Right atrium auricular region (tissue), 2 donors: Measurements from ENCODE around the gene WASF2. TPM values are rescaled to one million over a fixed set of nuclear protein-coding genes. Genes with fewer than 3 reads are reported as not detected.

Experiments
- DNase-seq: peaks from one replicate; pipeline ENCODE4 v3.0.0-alpha.2; 2019; ENCODE audit warnings: low spot score
- H3K27ac ChIP-seq, 2 donors: fragments of 200-600 bp; sonication (generic); 1 replicate in 1 of 2; 2 replicates in 1 of 2; pipeline ENCODE4 v1.5.1; 2016 to 2019
- H3K27me3 ChIP-seq, 2 donors: fragments of 200-600 bp; sonication (generic); one replicate each; pipeline versions ENCODE4 v1.5.1 to v1.6.0; 2017 to 2019
- H3K36me3 ChIP-seq: fragments of 200-600 bp; sonication (generic); one replicate; pipeline ENCODE4 v1.5.1; 2016
- H3K4me1 ChIP-seq, 2 donors: fragments of 200-600 bp; sonication (generic); one replicate each; pipeline versions ENCODE4 v1.5.1 to v1.6.0; 2017 to 2019
- H3K4me3 ChIP-seq, 2 donors: fragments of 200-600 bp; sonication (generic); 1 replicate in 1 of 2; 2 replicates in 1 of 2; pipeline ENCODE4 v1.5.1; 2017 to 2019; ENCODE audit warnings: mild to moderate bottlenecking in 1 of 2, moderate library complexity in 1 of 2
- H3K9me3 ChIP-seq, 2 donors: fragments of 200-600 bp; sonication (generic); one replicate each; pipeline ENCODE4 v1.5.1; 2019
- total RNA-seq, 2 donors: library from RNA; depleted of rRNA; stranded (reverse); fragments of >200 nt; gene quantifications; one replicate each; pipeline ENCODE4 v1.1.0, GENCODE V29; 2016
- TF ChIP-seq, protein P1 (sequence below), 2 donors: fragments of 200-600 bp; sonication (generic); IDR thresholded peaks; one replicate each; pipeline ENCODE4 v1.5.1; 2019; ENCODE audit warnings: antibody characterized with exemption in 2 of 2

Gene WASF2
- total RNA-seq, 2 donors from 2014 or later, result 20.7 to 49.0 TPM

DNA sequence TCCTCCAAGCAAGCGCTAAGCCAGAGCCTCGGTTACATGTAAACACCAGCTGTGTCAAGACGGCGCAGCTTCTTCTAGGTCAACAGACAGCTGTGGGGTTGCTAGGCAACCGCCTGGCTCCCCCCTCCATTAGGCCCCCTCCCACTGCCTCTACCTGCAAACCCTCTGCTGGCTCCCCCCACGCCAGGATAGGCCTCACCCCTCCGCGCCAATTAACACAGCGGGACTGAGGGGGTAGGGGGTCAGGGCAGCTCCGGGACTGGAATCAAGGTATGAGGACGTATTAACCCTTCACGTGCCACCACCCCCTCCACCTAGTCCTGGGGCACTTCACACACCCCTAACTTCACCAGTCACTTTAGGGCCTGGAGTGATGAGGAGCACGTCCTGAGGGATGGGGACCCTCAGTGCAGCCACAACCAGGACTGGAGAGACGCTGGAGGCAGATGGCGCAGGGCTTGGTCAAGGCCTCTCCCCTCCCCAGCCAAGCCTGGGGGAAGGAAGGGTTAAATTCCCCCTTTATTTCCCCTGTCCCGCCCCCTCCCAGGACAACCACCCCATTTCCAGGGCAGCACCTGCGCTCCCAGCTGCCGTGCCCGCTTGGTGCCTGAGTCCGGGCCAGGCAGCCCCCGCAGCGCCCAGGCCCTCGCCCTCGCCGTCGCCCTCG lies 37.4 kb upstream of the WASF2 start:
- no peak for DNase-seq
- H3K4me1 ChIP-seq, result peaks cover 0 to 76% of the 10 kb centered on the region in 2 donors

DNA sequence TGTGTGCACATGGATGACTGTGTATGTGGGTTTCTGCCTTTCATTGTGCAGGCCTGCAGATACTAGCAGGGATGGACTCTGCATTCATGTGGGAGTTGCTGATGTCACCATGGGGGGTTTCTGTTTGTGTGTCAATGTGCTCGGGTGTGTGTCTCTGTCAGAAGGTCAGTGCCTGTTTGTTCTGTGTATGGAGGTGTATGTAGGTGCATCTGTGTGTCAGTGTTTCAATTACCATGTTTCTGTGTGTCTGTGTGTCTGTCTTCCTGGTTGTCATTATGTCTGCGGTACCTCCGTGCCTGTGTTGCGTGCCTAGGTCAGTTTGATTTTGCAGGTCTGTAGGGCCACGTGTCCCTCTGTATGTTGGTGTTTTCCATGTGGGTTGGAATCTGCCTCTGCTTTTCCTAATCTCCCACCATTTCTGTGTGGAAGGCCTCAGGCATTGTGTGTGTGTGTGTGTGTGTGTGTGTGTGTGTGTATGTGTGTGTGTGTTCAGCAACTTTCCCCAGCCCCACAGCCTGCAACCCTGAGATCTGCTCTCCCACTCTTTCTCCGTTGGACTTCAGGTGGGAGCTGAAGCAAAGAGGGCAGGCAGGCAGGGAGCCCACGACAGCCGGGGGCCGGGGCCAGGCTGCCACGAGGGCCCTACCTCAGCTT lies 36.7 kb upstream of the WASF2 start:
- Histone ChIP-seq H3K4me1 (peaks cover 0 to 82% of the 10 kb centered on the region in 2 donors), H3K27ac (peak overlapping the region; percentile 92 to 97), H3K36me3 (no peaks in the 10 kb centered on the region), H3K4me3 (peak overlapping the region in 1 of 2 donors; percentile 54), H3K27me3 (no peaks in the 10 kb centered on the region), H3K9me3 (no peaks in the 10 kb centered on the region)
- TF ChIP-seq, protein P1, sequence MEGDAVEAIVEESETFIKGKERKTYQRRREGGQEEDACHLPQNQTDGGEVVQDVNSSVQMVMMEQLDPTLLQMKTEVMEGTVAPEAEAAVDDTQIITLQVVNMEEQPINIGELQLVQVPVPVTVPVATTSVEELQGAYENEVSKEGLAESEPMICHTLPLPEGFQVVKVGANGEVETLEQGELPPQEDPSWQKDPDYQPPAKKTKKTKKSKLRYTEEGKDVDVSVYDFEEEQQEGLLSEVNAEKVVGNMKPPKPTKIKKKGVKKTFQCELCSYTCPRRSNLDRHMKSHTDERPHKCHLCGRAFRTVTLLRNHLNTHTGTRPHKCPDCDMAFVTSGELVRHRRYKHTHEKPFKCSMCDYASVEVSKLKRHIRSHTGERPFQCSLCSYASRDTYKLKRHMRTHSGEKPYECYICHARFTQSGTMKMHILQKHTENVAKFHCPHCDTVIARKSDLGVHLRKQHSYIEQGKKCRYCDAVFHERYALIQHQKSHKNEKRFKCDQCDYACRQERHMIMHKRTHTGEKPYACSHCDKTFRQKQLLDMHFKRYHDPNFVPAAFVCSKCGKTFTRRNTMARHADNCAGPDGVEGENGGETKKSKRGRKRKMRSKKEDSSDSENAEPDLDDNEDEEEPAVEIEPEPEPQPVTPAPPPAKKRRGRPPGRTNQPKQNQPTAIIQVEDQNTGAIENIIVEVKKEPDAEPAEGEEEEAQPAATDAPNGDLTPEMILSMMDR (IDR thresholded peaks at IDR 0.05), result no peak
- no peak for DNase-seq

More for the DNA sequence above, 37.4 kb upstream of the WASF2 start:
- Histone ChIP-seq H3K36me3 (no peaks in the 10 kb centered on the region), H3K27me3 (no peaks in the 10 kb centered on the region), H3K4me3 (peak overlapping the region; percentile 27 to 54), H3K27ac (peak overlapping the region; percentile 92 to 97), H3K9me3 (no peaks in the 10 kb centered on the region)
- TF ChIP-seq, protein P1 (IDR thresholded peaks at IDR 0.05), result no peak

DNA sequence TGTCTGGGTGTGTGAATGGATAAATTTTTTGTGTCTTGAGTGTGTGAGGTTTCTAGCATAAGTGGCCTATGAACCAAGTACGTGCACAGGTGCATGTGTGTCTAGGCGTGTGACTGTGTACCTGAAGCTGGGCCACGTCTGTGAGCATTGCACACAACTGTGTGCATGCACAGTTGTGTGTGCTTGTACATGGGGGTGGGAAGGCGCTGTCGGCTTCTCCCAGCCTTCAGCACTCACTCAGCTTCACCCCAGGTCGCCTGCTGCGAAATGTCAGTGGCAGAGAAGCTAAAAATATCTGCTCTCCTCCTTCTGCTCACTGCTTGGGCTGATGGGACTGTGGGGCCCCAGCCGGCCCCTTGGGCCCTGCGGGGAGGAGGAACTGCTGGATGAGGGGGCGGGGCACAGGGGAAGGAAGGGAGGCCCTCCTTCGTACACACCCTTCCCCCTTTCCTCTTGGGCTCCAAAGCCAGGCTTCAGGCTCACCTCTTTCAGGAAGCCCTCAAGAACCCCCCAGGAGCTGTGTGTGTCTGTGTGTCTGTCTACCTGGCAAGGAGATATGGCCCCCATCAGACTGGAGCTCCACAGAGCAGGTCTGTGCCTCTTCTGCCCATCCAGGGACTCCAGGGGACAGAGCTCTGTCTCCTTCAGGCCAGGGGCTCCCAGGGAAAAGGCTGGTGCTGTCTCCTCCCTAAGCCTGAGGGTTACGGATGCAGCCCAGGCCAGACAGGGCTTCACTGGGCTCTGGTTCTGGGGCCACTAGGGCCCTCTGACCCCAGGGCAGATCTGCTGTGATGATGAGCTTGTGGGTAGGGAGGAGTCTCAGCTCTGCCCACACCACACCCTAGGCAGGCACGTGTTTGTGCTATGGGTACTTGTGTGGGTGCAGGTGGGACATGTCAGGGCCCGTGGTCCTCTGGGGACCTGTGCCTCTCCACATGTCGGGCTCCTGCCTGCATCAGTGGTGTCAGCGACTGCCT lies 35.6 kb upstream of the WASF2 start:
- no peaks in the 10 kb centered on the region for H3K27me3 ChIP-seq
- no peaks in the 10 kb centered on the region for H3K36me3 ChIP-seq
- H3K27ac ChIP-seq, result peak overlapping the region; percentile 92 to 97
- H3K9me3 ChIP-seq, result no peaks in the 10 kb centered on the region
- H3K4me1 ChIP-seq, result peaks cover 0 to 93% of the 10 kb centered on the region in 2 donors
- H3K4me3 ChIP-seq, result peak overlapping the region in 1 of 2 donors; percentile 54
- TF ChIP-seq, protein P1 (IDR thresholded peaks at IDR 0.05), result no peak
- peak; percentile 77 for DNase-seq

DNA sequence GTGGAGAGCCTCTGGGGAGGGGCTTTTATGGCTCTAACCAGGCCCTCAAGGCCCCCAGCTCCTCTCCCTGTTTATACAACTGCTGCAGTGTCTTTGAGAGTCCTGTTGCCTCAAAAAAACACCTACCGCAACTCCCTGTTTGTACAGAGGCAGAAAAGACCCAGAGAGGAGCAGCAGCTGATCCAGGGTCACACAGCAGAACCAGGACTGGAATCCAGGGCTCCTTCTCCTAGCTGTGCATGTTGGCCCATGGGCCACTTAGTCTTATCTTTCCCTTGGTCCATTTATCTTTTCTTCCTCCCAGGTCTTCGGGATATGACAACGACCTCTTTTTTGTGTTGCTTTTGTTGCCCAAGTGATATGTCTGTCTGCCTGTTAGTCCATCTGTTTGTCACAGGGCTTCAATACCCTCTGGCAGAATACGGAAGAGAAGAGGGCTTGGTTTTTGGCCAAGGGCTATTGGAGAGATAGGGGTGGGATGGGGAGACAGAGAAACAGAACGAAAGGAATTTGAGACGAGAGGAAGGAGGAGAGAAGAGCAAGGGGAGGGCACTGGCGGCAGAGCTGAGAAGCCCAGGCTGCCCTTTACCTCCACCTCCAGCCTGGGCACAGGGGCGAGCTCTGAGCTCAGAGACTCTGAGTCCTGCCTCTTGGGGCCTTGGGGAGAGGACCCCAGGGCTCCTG lies 33.5 kb upstream of the WASF2 start:
- TF ChIP-seq, protein P1 (IDR thresholded peaks at IDR 0.05), result no peak
- H3K4me1 ChIP-seq, result peaks cover 0 to 96% of the 10 kb centered on the region in 2 donors
- peak overlapping the region; percentile 72 to 86 for H3K27ac ChIP-seq
- no peaks in the 10 kb centered on the region for H3K36me3 ChIP-seq
- H3K4me3 ChIP-seq, result no peak overlapping the region
- no peaks in the 10 kb centered on the region for H3K9me3 ChIP-seq
- no peak for DNase-seq
- H3K27me3 ChIP-seq, result no peaks in the 10 kb centered on the region
